A549 (cell line): ENCODE data around the gene SBNO1. TPM values are rescaled to one million over a fixed set of nuclear protein-coding genes. Genes with fewer than 3 reads are reported as not detected.

ENCODE experiments used
- ATAC-seq, 2 experiments: fragments of 200-7000 bp in 1 of 2; fragments of >200 bp in 1 of 2; cut with Nextera tagmentation in 1 of 2; cut with Tn5 transposase in 1 of 2; 3 replicates each; pipeline versions ENCODE4 v1.8.0 to v1.9.1; 2018 to 2020; ENCODE audit warnings: mild to moderate bottlenecking in 1 of 2, moderate library complexity in 1 of 2
- CTCF ChIA-PET: fragments of 300-600 bp; sonication (Branson Sonifier 250); formaldehyde crosslinking; extraction: SDS; loops from one replicate; lab custom pipeline; 2021; ENCODE audit warnings: antibody characterized with exemption, inconsistent platforms; lab: Yijun Ruan, JAX
- POLR2A ChIA-PET: fragments of 350-600 bp; formaldehyde crosslinking; extraction: SDS; loops from one replicate; lab custom pipeline; 2021; ENCODE audit warnings: antibody characterized with exemption, inconsistent platforms; lab: Yijun Ruan, JAX
- DNase-seq, 2 experiments: peaks; one replicate each; pipeline versions ENCODE4 v3.0.0 to v3.0.0-alpha.2; 2011 to 2016; ENCODE audit warnings: low read depth in 1 of 2, low spot score in 1 of 2
- FAIRE-seq: peaks from 2 replicates; lab custom pipeline; 2011; peaks lifted over from hg19 to GRCh38; lab: Jason Lieb, UNC
- H3K27ac ChIP-seq, 2 experiments: fragments of >200 bp; sonication (Bioruptor Twin); formaldehyde crosslinking; 3 replicates each; pipeline ENCODE4 v1.5.1; 2016 to 2017
- H3K4me1 ChIP-seq: fragments of >200 bp; sonication (Bioruptor Twin); formaldehyde crosslinking; 3 replicates; pipeline ENCODE4 v1.6.1; 2016
- H3K4me2 ChIP-seq: fragments of >200 bp; sonication (Bioruptor Twin); formaldehyde crosslinking; 3 replicates; pipeline ENCODE4 v1.6.1; 2016
- H3K4me3 ChIP-seq: fragments of >200 bp; sonication (Bioruptor Twin); formaldehyde crosslinking; 3 replicates; pipeline ENCODE4 v1.5.1; 2016
- H3K9me3 ChIP-seq: fragments of >200 bp; sonication (Bioruptor Twin); formaldehyde crosslinking; 3 replicates; pipeline ENCODE4 v1.6.1; 2016
- BHLHE40 ChIP-seq: IDR thresholded peaks from 2 replicates; pipeline ENCODE4 v1.6.1; 2012; ENCODE audit warnings: low read depth, low read length, inconsistent platforms
- CHD4 ChIP-seq: fragments of 200-600 bp; sonication (generic); IDR thresholded peaks from 2 replicates; pipeline ENCODE4 v1.6.1; 2016; ENCODE audit warnings: antibody characterized with exemption, mild to moderate bottlenecking, borderline replicate concordance
- EHMT2 ChIP-seq: fragments of 200-600 bp; sonication (generic); IDR thresholded peaks from 2 replicates; pipeline ENCODE4 v1.6.1; 2016; ENCODE audit warnings: antibody characterized with exemption, low read depth, mild to moderate bottlenecking, moderate library complexity
- FOXS1 ChIP-seq: fragments of 250-450 bp; sonication (Bioruptor Pico); IDR thresholded peaks from 2 replicates; pipeline ENCODE4 v1.5.0; 2020; ENCODE audit warnings: mild to moderate bottlenecking, moderate library complexity
- GATA3 ChIP-seq: IDR thresholded peaks from 2 replicates; pipeline ENCODE4 v1.6.1; 2012; ENCODE audit warnings: borderline replicate concordance
- HDAC2 ChIP-seq: fragments of 200-600 bp; sonication (generic); IDR thresholded peaks from 2 replicates; pipeline ENCODE4 v1.6.1; 2016
- HOXA7 ChIP-seq: fragments of 250-450 bp; sonication (Bioruptor Pico); IDR thresholded peaks from 2 replicates; pipeline ENCODE4 v1.5.0; 2020; ENCODE audit warnings: mild to moderate bottlenecking, moderate library complexity
- HOXB13 ChIP-seq: fragments of 250-450 bp; sonication (Bioruptor Pico); IDR thresholded peaks from 2 replicates; pipeline ENCODE4 v1.5.0; 2020; ENCODE audit warnings: low read depth, mild to moderate bottlenecking, moderate library complexity
- HOXB5 ChIP-seq: fragments of 250-450 bp; sonication (Bioruptor Pico); IDR thresholded peaks from 2 replicates; pipeline ENCODE4 v1.5.0; 2020; ENCODE audit warnings: mild to moderate bottlenecking, moderate library complexity
- JUN ChIP-seq, 2 experiments: fragments of >200 bp; sonication (Bioruptor Twin); formaldehyde crosslinking; IDR thresholded peaks; 2 replicates in 1 of 2; 3 replicates in 1 of 2; pipeline ENCODE4 v1.6.1; 2016 to 2017
- KDM5A ChIP-seq: fragments of 200-600 bp; sonication (generic); IDR thresholded peaks from 2 replicates; pipeline ENCODE4 v1.6.1; 2016; ENCODE audit warnings: antibody characterized with exemption, mild to moderate bottlenecking
- MAZ ChIP-seq: fragments of 150-350 bp; IDR thresholded peaks from 2 replicates; pipeline ENCODE4 v1.6.1; 2014; ENCODE audit warnings: antibody characterized with exemption, low read depth, low read length, borderline replicate concordance
- MYC ChIP-seq: IDR thresholded peaks from 2 replicates; pipeline ENCODE4 v1.6.1; 2012; ENCODE audit warnings: mild to moderate bottlenecking, inconsistent platforms, low read length, improper control_type of control experiment, borderline replicate concordance
- NPAS2 ChIP-seq: fragments of 250-450 bp; sonication (Bioruptor Pico); IDR thresholded peaks from 2 replicates; pipeline ENCODE4 v1.8.0; 2022; ENCODE audit warnings: mild to moderate bottlenecking, moderate library complexity, borderline replicate concordance
- PHF8 ChIP-seq: fragments of 200-600 bp; sonication (generic); IDR thresholded peaks from 2 replicates; pipeline ENCODE4 v1.6.1; 2016; ENCODE audit warnings: low read depth, mild to moderate bottlenecking, antibody characterized with exemption, moderate library complexity, borderline replicate concordance
- POLR2A ChIP-seq: IDR thresholded peaks from 2 replicates; pipeline ENCODE4 v1.6.1; 2012; ENCODE audit warnings: mild to moderate bottlenecking, low read length
- POLR2AphosphoS2 ChIP-seq: conservative IDR thresholded peaks from 2 replicates; pipeline ENCODE4 v1.6.1; 2012; ENCODE audit warnings: low read length, improper control_type of control experiment, inconsistent platforms
- RCOR1 ChIP-seq: fragments of 150-350 bp; IDR thresholded peaks from 2 replicates; pipeline ENCODE4 v1.6.1; 2014; ENCODE audit warnings: antibody characterized with exemption, low read length, low read depth
- SMC3 ChIP-seq: fragments of >200 bp; sonication (Bioruptor Twin); formaldehyde crosslinking; IDR thresholded peaks from 3 replicates; pipeline ENCODE4 v1.6.1; 2018; ENCODE audit warnings: inconsistent platforms
- ZC3H11A ChIP-seq: fragments of 450-650 bp; IDR thresholded peaks from 2 replicates; pipeline ENCODE4 v1.6.1; 2014; ENCODE audit warnings: antibody characterized with exemption, mild to moderate bottlenecking
- ZNF302 ChIP-seq: fragments of 250-450 bp; sonication (Bioruptor Pico); IDR thresholded peaks from 2 replicates; pipeline ENCODE4 v1.9.0; 2021; ENCODE audit warnings: inconsistent platforms, mild to moderate bottlenecking, moderate library complexity
- ZSCAN20 ChIP-seq: fragments of 250-450 bp; sonication (Bioruptor Pico); IDR thresholded peaks from 2 replicates; pipeline ENCODE4 v1.8.0; 2022; ENCODE audit warnings: mild to moderate bottlenecking, moderate library complexity
- WGBS: methylation state at CpG from one replicate; pipeline ENCODE4 v1.1.6; 2017; ENCODE audit errors: missing lambda C conversion rate; 5-methylcytosine and 5-hydroxymethylcytosine counted together
- polyA plus RNA-seq, 4 experiments: library from polyadenylated mRNA; depleted of rRNA in 3 of 4; stranded (reverse); fragments of >200 nt; fragmentation: RNase III in 1 of 4; extraction: RNeasy Plus Mini Kit Qiagen cat#74134 plus additional on column Dnase treatment in 1 of 4; gene quantifications; 2 replicates in 3 of 4; 3 replicates in 1 of 4; pipeline ENCODE4 v1.2.3, GENCODE V29; 2011 to 2017
- TF ChIP-seq, protein P1 (sequence below): IDR thresholded peaks from 2 replicates; pipeline ENCODE4 v1.6.1; 2012
- TF ChIP-seq, protein P2 (sequence below): fragments of >200 bp; sonication (Bioruptor Twin); formaldehyde crosslinking; IDR thresholded peaks from 2 replicates; pipeline ENCODE4 v1.6.1; 2016
- TF ChIP-seq, protein P3 (sequence below): fragments of 150-350 bp; IDR thresholded peaks from 2 replicates; pipeline ENCODE4 v1.6.1; 2014; ENCODE audit warnings: low read depth, mild to moderate bottlenecking, low read length
- TF ChIP-seq, protein P4 (sequence below): IDR thresholded peaks from 2 replicates; pipeline ENCODE4 v1.6.1; 2012; ENCODE audit warnings: low read depth, borderline replicate concordance

Gene SBNO1
- polyA plus RNA-seq, 2 of the 4 experiments (the other 2 are of a cell fraction) = 25.9 to 35.7 TPM

DNA sequence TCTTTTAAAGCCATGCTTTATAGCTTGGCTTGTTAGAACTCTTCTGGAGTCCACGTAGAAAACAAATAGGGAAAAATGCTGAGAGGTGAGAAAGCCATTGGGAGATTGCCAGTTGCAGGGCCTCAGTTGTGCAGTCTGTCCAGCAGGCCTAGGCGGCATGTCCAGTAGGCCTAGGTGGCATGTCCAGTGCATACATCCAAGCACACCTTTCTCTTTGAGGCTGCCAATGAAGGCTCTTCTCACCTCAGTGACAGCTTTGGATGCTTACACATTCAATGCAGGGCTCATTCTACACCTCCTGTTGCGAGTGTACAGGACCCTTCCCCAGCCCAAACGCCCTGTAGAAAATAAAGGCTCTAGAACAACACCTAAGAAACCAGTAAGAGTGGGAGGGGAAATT lies 106.1 kb downstream of the SBNO1 start:
- Histone ChIP-seq H3K27ac (no peak overlapping the region), H3K4me2 (no peak overlapping the region), H3K4me1 (peaks cover 8% of the 10 kb centered on the region; the same call in 2 of the 3 replicates), H3K9me3 (no peaks in the 10 kb centered on the region), H3K4me3 (no peak overlapping the region)
- DNase-seq = no peak
- no peak for FAIRE-seq
- WGBS = 72% methylated on average over 4 of the region's 4 CpGs
- ChIA-PET POLR2A (no interaction called here), CTCF (interaction anchor here (2.9 kb wide), 1 partner anchor 20 kb away, joined by 10 read pairs; no protein-coding TSS in a partner anchor)
- TF ChIP-seq CHD4 = no peak
- TF ChIP-seq HOXB5 (CRISPR knock-in tag) = no peak
- no peak for TF ChIP-seq RCOR1
- TF ChIP-seq, protein P1, sequence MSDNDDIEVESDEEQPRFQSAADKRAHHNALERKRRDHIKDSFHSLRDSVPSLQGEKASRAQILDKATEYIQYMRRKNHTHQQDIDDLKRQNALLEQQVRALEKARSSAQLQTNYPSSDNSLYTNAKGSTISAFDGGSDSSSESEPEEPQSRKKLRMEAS = no peak
- TF ChIP-seq HOXB13 (CRISPR knock-in tag) = no peak
- no peak for TF ChIP-seq KDM5A
- TF ChIP-seq MAZ = no peak
- TF ChIP-seq ZNF302 (CRISPR knock-in tag) = no peak
- TF ChIP-seq, protein P2, sequence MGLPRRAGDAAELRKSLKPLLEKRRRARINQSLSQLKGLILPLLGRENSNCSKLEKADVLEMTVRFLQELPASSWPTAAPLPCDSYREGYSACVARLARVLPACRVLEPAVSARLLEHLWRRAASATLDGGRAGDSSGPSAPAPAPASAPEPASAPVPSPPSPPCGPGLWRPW = no peak
- TF ChIP-seq NPAS2 (CRISPR knock-in tag) = no peak
- TF ChIP-seq BHLHE40 = no peak
- no peak for TF ChIP-seq POLR2AphosphoS2
- no peak for TF ChIP-seq ZSCAN20 (CRISPR knock-in tag)
- no peak for TF ChIP-seq JUN (IDR thresholded peaks at IDR 0.05)
- no peak for TF ChIP-seq ZC3H11A
- peak in 1 of 2 experiments; percentile 19; a peak in 1 of 6 replicates for ATAC-seq

DNA sequence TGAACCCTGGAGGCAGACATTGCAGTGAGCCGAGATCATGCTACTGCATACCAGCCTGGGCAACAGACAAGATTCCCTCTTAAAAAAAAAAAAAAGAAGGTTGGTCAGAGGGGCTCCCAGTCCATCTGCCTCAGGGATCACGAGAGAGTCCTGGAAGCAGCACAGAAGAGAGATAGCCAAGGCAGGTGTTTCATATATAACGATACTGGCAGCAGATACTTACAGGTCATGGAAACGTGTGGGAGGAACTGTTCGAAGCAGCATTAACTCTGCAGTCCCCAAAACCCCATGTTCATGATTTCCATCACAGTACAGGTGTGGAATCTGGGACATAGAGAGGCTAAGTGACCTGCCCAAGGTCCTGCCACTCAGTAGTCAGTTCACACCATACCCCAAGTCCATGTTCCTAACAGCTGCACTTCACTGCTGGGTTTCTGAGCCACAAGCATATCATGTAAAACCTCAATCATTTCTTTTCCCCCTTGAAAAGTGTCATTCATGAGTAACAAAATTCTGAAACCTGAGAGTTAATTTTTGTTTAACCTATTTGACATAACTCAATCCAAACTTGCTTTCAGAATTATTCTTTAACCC lies 109.7 kb downstream of the SBNO1 start:
- CTCF ChIA-PET = interaction anchor here (3.7 kb wide), 1 partner anchor 17 kb away, joined by 17 read pairs; no protein-coding TSS in a partner anchor
- WGBS = 95% methylated on average over 5 of the region's 5 CpGs
- no peaks in the 10 kb centered on the region for H3K9me3 ChIP-seq
- H3K4me3 ChIP-seq = no peak overlapping the region
- no peak for TF ChIP-seq FOXS1 (CRISPR knock-in tag)
- TF ChIP-seq ZC3H11A = no peak
- no peak for TF ChIP-seq HOXA7 (CRISPR knock-in tag)
- TF ChIP-seq EHMT2 = no peak
- no peak for TF ChIP-seq PHF8
- TF ChIP-seq JUN (IDR thresholded peaks at IDR 0.05) = no peak
- no peak for TF ChIP-seq SMC3
- no peak for TF ChIP-seq HDAC2
- TF ChIP-seq, protein P3, sequence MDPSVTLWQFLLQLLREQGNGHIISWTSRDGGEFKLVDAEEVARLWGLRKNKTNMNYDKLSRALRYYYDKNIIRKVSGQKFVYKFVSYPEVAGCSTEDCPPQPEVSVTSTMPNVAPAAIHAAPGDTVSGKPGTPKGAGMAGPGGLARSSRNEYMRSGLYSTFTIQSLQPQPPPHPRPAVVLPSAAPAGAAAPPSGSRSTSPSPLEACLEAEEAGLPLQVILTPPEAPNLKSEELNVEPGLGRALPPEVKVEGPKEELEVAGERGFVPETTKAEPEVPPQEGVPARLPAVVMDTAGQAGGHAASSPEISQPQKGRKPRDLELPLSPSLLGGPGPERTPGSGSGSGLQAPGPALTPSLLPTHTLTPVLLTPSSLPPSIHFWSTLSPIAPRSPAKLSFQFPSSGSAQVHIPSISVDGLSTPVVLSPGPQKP = no peak
- no peak for TF ChIP-seq POLR2A
- TF ChIP-seq, protein P1 = no peak
- no peak for TF ChIP-seq MYC
- TF ChIP-seq, protein P4, sequence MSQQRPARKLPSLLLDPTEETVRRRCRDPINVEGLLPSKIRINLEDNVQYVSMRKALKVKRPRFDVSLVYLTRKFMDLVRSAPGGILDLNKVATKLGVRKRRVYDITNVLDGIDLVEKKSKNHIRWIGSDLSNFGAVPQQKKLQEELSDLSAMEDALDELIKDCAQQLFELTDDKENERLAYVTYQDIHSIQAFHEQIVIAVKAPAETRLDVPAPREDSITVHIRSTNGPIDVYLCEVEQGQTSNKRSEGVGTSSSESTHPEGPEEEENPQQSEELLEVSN = no peak
- TF ChIP-seq ZNF302 (CRISPR knock-in tag) = no peak
- TF ChIP-seq GATA3 = no peak
- POLR2A ChIA-PET = interaction anchor here (2.0 kb wide), 1 partner anchor 22 kb away, joined by 4 read pairs; the partner anchor contains the start of genes MPHOSPH9 and MTRFR
- FAIRE-seq (no peak), DNase-seq (no peak), ATAC-seq (no peak)
- no peak overlapping the region for H3K4me2 ChIP-seq
- no peak overlapping the region for H3K27ac ChIP-seq
- H3K4me1 ChIP-seq = peaks cover 34% of the 10 kb centered on the region
